Activated CD4-positive, alpha-beta memory T cell treated with anti-CD3 and anti-CD28 coated beads, Interleukin-2, amount 10 ng/mL, durations not matched to agents 7 days and 5 days (primary cell): ENCODE results near the gene TKTL1. TPM values are rescaled to one million over a fixed set of nuclear protein-coding genes. Genes with fewer than 3 reads are reported as not detected.

Experiments used
- CTCF ChIA-PET: fragments of 350-600 bp; sonication (Branson Sonifier 250); formaldehyde crosslinking; loops from one replicate; lab custom pipeline; 2021; ENCODE audit warnings: antibody characterized with exemption, inconsistent platforms; lab: Charles Lee
- POLR2A ChIA-PET: fragments of 350-600 bp; sonication (Branson Sonifier 250); formaldehyde crosslinking; loops from one replicate; lab custom pipeline; 2021; ENCODE audit warnings: antibody characterized with exemption; lab: Charles Lee
- DNase-seq: peaks from one replicate; pipeline ENCODE4 v3.0.0-alpha.2; 2020
- H3K27ac Mint-ChIP-seq: one replicate; pipeline ENCODE4 v1.8.0; 2021; ENCODE audit warnings: mild to moderate bottlenecking, mixed read lengths
- H3K27me3 Mint-ChIP-seq: one replicate; pipeline ENCODE4 v1.8.0; 2021; ENCODE audit warnings: mixed read lengths
- H3K36me3 Mint-ChIP-seq: one replicate; pipeline ENCODE4 v1.8.0; 2021; ENCODE audit warnings: low read depth, mixed read lengths
- H3K4me1 Mint-ChIP-seq: one replicate; pipeline ENCODE4 v1.8.0; 2021; ENCODE audit warnings: mixed read lengths
- H3K4me3 Mint-ChIP-seq: one replicate; pipeline ENCODE4 v1.8.0; 2021; ENCODE audit warnings: mild to moderate bottlenecking, mixed read lengths
- H3K9me3 Mint-ChIP-seq: one replicate; pipeline ENCODE4 v1.8.0; 2021; ENCODE audit warnings: mixed read lengths
- total RNA-seq, 2 experiments: library from RNA; stranded (reverse); gene quantifications; one replicate each; pipeline ENCODE4 v1.2.3, GENCODE V29; 2021

TKTL1 gene
- total RNA-seq, 2 experiments from 2014 or later: 0.85 to 2.0 TPM

DNA sequence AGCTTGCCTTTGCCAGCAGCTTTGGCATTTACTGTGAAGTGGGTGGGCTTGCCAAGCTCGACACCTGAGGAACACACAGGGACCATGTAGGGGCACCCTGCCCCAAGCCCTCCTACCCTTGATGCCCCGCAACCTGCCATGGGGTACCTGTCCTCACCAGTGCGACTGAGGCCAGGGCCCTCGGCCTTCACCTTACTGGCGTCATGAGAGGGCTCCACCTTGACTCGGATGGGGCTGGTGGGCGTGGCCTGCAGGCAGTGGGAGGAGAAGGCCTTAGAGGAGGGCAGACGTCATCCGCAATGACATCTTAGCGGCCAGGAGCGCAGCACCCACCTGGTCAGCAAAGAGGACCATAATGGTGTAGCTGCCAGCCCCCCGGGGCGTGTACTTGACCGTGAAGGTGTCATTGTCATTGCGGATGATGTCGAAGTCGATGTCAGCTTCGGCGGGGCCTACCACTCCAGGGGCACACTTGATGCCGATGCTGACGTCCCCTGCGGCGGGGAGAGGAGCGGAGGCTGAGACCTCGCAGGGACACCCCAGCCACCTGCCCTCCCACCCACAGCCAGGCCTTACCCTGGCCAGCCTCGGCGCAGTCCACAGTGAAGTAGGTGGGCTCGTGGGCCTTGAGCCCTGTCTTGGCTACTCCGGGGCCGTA lies 66.6 kb downstream of the TKTL1 start:
- H3K4me1 Mint-ChIP-seq: peaks cover 61% of the 10 kb centered on the region
- ChIA-PET POLR2A (interaction anchor here (1.3 to 2.3 kb wide), 3 partner anchors 10 to 15 kb away, joined by 5 to 8 read pairs (median 7); no protein-coding TSS in a partner anchor), CTCF (no interaction called here)
- DNase-seq: no peak
- no peaks in the 10 kb centered on the region for H3K9me3 Mint-ChIP-seq
- H3K36me3 Mint-ChIP-seq: peaks cover 57% of the 10 kb centered on the region
- H3K27me3 Mint-ChIP-seq: no peaks in the 10 kb centered on the region
- H3K4me3 Mint-ChIP-seq: no peak overlapping the region
- H3K27ac Mint-ChIP-seq: no peak overlapping the region

DNA sequence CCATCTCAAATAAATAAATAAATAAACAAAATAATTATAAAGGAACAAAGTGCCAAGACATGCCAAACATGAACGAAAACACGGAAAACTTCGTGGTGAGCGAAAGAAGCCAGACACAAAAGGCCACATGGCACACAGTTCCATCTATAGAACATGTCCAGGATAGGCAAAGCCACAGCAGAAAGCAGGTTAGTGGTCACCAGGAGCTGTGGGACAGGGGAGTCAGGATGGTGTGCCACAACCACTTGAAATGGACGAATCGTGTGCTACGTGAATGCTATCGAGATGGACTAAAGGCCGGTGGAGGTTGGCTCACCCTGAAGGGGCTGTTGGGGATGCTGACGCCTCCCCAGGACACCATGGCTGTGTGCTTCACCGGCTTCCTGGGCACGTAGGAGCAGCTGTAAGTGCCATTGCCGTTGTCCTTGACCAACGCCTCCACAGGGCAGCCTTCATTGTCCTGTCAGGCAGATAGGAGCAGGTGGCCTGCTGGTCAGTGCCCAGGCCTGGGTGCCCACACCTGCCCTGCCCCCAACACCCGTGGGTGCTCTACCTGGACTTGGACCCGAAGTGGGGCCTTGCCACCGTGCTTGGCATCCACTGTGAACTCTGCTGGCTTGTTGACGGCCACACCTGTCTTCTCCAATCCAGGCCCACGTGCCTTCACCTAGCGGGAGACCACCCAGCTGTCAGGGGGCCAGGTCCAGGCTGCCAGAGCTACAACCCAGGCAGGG lies 68.3 kb downstream of the TKTL1 start:
- H3K27ac Mint-ChIP-seq: no peak overlapping the region
- POLR2A ChIA-PET: interaction anchor here (1.8 to 2.3 kb wide), 2 partner anchors 9 to 10 kb away, joined by 5 to 8 read pairs; no protein-coding TSS in a partner anchor
- H3K4me1 Mint-ChIP-seq: peaks cover 58% of the 10 kb centered on the region
- no peak overlapping the region for H3K4me3 Mint-ChIP-seq
- CTCF ChIA-PET: no interaction called here
- no peak for DNase-seq
- no peaks in the 10 kb centered on the region for H3K9me3 Mint-ChIP-seq
- H3K36me3 Mint-ChIP-seq: peaks cover 55% of the 10 kb centered on the region
- H3K27me3 Mint-ChIP-seq: no peaks in the 10 kb centered on the region

DNA sequence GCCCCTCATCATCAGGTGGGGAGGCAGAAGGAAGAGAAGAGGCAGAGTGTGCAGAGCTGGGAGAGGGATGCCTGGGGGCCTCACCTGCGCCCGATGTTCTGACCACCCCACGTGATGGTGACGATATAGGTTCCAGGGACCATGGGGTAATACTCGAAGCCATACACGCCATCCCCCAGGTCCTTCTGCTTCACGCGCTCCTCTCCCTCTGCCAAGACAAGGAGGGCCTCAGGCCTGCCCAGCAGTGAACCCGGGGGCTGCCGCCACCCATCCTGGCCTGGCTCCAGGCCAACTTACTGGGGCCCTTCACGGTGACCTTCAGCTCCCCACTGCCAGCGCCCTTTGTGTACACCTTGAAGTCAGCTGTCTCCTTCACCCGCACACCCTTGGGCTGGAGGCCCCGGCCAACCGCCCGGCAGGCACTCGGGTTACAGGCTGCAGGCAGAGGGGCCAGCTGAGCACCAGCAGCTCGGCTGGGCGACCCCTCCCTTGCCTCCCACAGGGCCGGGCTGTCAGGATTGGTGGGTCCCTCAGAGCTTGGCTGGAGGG lies 69.5 kb downstream of the TKTL1 start:
- no peaks in the 10 kb centered on the region for H3K27me3 Mint-ChIP-seq
- peaks cover 62% of the 10 kb centered on the region for H3K36me3 Mint-ChIP-seq
- CTCF ChIA-PET: no interaction called here
- peaks cover 53% of the 10 kb centered on the region for H3K4me1 Mint-ChIP-seq
- POLR2A ChIA-PET: interaction anchor here (0.9 to 3.5 kb wide), 5 partner anchors 8 to 459 kb away, joined by 3 to 20 read pairs (median 4); no protein-coding TSS in a partner anchor
- H3K9me3 Mint-ChIP-seq: no peaks in the 10 kb centered on the region
- no peak for DNase-seq
- peak overlapping the region; percentile 44 for H3K27ac Mint-ChIP-seq
- no peak overlapping the region for H3K4me3 Mint-ChIP-seq

DNA sequence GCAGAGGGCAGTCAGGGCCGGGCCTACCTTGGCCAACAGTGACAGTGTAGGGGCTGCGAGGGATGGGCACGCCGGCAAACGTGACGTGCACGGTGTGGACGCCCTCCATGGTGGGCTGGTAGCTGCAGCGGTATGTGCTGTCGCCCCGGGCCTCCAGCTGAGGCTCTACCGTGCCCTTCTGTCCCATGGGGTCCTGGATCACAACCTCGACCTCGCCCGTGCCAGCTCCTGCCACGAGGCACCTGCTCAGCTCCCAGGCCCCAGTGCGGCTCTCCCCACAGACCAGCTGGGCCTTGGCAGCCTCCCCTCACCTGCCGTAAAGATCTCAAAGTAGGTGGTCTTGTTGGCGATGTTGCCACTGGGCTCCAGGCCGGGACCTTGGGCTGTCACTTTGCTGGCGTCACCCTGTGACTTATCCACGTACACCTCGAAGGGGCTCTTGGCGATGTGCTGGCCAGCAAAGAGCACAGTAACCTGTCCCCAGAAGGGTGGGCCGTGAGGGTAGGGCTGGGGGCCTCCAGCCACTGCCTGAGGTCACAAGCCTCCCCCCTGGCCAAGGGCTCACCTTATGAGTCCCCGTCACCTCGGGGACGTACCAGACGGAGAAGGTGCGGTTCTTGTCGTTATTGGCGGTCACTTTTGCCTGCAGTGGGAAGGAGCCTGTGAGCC lies 70.5 kb downstream of the TKTL1 start:
- Mint-ChIP-seq H3K36me3 (peaks cover 60% of the 10 kb centered on the region), H3K27ac (peak overlapping the region; percentile 31), H3K4me1 (peaks cover 50% of the 10 kb centered on the region)

DNA sequence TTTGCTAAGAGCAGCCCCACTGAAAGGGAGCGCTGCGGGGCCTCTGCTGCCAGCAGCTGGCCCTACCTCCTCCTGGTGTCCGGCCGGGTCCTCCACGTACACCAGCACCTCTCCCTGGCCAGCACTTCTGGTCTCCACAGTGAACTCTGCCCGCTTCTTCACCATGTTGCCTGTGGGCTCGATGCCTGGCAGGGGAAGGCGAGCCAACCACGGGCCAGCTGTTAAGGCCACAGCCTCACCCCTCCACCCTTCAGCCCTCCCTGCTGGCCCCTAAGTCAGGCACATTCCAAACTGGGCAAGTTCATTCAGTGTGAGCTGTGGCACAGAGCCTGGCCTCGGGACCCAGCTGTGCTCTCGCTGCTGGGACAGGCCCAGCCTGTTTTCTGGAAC lies 71.1 kb downstream of the TKTL1 start:
- H3K27me3 Mint-ChIP-seq: no peaks in the 10 kb centered on the region
- peak overlapping the region; percentile 21 for H3K4me3 Mint-ChIP-seq
- CTCF ChIA-PET: no interaction called here
- peaks cover 45% of the 10 kb centered on the region for H3K4me1 Mint-ChIP-seq
- peaks cover 55% of the 10 kb centered on the region for H3K36me3 Mint-ChIP-seq
- POLR2A ChIA-PET: interaction anchor here (0.7 to 3.5 kb wide), 3 partner anchors 15 to 18 kb away, joined by 3 to 20 read pairs (median 7); no protein-coding TSS in a partner anchor
- H3K9me3 Mint-ChIP-seq: no peaks in the 10 kb centered on the region
- peak overlapping the region; percentile 56 for H3K27ac Mint-ChIP-seq
- DNase-seq: no peak

More for the DNA sequence above, 70.5 kb downstream of the TKTL1 start:
- POLR2A ChIA-PET: interaction anchor here (0.7 to 3.5 kb wide), 5 partner anchors 9 to 243 kb away, joined by 3 to 20 read pairs (median 4); no protein-coding TSS in a partner anchor
- DNase-seq: no peak
- H3K9me3 Mint-ChIP-seq: no peaks in the 10 kb centered on the region
- CTCF ChIA-PET: no interaction called here
- H3K4me3 Mint-ChIP-seq: no peak overlapping the region
- no peaks in the 10 kb centered on the region for H3K27me3 Mint-ChIP-seq

DNA sequence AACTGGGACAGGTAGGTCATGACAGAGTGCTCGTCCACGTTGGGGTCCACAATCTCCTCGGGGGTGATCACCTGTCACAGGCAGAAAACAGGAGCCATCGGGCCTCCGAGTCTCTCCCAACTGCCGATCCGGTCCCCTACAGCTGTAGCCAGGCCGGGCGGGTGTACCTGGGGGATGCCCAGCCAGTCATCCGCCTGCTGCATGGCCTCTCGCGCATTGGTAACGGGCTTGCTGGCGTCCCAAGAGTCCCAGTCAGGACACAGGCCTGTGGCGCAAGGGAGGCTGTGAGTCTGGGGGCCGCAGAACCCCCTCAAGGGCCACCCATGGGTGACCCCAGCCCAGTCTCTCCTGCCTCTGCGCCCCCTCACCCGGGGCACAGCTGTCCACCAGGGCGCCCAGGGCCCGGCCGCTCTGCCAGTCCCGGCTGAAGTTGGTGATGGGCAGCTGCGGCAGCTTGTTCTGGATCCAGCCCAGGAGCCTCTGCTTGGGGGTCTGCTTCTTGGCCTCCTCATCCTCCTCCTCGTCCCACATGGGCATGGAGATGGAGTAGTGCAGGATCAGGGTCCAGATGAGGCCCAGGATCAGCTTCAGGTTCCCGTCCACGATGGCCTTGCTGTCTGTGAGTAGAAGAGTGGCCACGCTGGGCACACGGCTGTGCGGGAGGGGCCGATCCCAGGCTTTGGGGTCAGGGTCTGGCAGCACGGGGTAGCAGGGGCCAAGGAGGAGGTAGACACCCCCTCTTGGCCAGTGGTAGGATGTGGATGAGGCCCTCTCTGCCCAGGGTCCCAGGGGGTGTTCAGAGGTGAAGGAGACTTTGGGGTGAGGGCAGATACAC lies 72.1 kb downstream of the TKTL1 start:
- POLR2A ChIA-PET: interaction anchor here (0.6 to 4.3 kb wide), 9 partner anchors 10 to 443 kb away, joined by 3 to 37 read pairs (median 7); partner anchors contain the start of gene RPL10
- H3K27me3 Mint-ChIP-seq: no peaks in the 10 kb centered on the region

DNA sequence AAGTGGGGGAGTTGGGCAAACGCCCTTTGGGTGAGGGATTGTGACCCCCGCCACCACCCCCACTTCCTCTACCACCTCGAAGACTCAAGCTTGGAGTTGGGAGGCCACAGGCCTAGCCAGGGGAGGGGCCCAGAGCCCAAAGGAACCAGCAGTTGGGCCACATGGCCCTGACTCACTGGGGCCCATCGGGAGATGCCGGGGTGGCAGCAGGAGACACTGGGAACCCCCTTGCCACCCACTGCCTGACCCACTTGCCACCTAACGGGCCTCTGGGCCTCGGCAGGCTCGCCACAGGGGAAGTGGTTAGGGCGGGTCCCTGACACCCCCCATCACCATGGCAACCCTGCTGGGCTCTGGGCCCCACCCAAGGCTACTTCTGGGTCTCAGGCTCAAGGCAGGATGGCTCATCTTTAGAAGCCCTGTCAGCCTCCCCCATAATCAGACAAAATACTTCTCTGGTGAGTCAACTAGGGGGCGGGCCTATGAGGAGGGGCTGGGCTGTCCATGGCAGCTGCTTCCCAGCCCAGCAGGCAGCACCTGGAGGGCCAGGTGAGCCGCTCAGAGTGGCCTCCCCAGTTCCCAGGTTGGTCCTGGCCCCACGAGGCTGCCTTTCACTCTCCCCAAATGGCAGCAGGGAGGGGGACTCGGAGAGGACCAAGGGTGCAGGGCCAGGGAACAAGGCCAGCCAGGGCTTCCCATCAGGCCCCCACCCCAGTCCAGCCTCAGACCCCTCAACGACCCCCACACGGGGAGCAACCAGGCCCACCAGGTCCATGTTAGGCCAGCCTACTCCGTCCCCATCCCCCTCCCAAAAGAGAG lies 73.2 kb downstream of the TKTL1 start:
- no peaks in the 10 kb centered on the region for H3K9me3 Mint-ChIP-seq
- CTCF ChIA-PET: interaction anchor here (0.7 to 1.0 kb wide), 2 partner anchors 10 to 15 kb away, joined by 3 to 4 read pairs; partner anchors contain the start of gene EMD
- H3K4me1 Mint-ChIP-seq: peaks cover 45% of the 10 kb centered on the region
- peak; percentile 94 for DNase-seq
- peak overlapping the region; percentile 94 for H3K4me3 Mint-ChIP-seq
- peaks cover 43% of the 10 kb centered on the region for H3K36me3 Mint-ChIP-seq
- H3K27ac Mint-ChIP-seq: peak overlapping the region; percentile 83
- no peaks in the 10 kb centered on the region for H3K27me3 Mint-ChIP-seq
- POLR2A ChIA-PET: interaction anchor here (0.8 to 4.3 kb wide), 11 partner anchors 9 to 444 kb away, joined by 3 to 37 read pairs (median 7); partner anchors contain the start of genes EMD and RPL10

More for the DNA sequence above, 72.1 kb downstream of the TKTL1 start:
- peak overlapping the region; percentile 94 for H3K4me3 Mint-ChIP-seq
- H3K9me3 Mint-ChIP-seq: no peaks in the 10 kb centered on the region
- no peak for DNase-seq
- CTCF ChIA-PET: interaction anchor here (0.7 to 1.0 kb wide), 2 partner anchors 12 to 16 kb away, joined by 3 to 4 read pairs; partner anchors contain the start of gene EMD
- H3K36me3 Mint-ChIP-seq: peaks cover 48% of the 10 kb centered on the region
- H3K27ac Mint-ChIP-seq: peak overlapping the region; percentile 83
- H3K4me1 Mint-ChIP-seq: peaks cover 43% of the 10 kb centered on the region

DNA sequence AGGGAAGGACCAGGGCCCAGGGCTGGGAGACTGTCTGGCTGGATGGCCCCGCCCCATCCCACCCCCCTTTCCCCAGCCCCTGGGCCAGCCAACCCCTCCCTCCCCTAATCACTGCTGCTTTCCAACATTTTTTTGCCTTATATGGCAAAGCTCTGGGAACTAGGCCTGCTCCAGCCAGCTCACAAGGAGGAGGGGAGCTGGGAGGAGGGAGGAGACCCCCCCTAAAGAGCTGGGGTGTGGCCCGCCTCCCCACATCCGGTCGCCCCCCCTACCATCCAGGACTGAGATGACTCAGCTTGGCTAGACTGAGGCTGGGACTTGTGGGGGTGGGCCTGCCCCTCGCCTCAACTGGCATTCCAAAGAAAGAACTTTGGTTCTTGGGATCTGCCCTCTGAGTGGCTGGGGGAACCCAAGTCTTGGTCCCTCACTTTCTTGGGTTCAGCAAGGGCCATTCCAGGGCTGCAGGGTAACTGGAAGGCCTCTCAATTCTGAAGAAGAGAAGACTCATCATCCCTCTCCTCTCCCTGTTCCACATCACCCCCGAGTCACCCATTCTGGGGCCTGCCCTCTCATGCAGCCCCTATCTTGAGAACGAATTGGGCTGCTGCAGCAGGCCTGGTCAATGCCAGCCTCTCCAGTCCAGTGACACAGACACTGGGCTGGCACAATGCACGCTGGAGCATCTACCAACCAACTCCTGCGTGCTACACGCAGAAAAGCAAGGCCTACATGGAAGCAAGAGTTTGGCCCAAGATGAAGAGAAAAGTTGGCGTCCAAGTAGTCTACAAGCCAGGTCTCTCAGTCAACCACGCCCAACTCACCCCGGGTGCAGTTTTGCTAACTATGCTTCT lies 74.1 kb downstream of the TKTL1 start:
- Mint-ChIP-seq H3K4me3 (peak overlapping the region; percentile 94), H3K27me3 (no peaks in the 10 kb centered on the region), H3K36me3 (peaks cover 41% of the 10 kb centered on the region), H3K9me3 (no peaks in the 10 kb centered on the region), H3K27ac (peak overlapping the region; percentile 91), H3K4me1 (peaks cover 39% of the 10 kb centered on the region)
- ChIA-PET CTCF (interaction anchor here (1.5 kb wide), 1 partner anchor 29 kb away, joined by 5 read pairs; no protein-coding TSS in a partner anchor), POLR2A (interaction anchor here (1.6 to 4.3 kb wide), 9 partner anchors 8 to 445 kb away, joined by 3 to 37 read pairs (median 10); partner anchors contain the start of genes EMD and RPL10)
- peak; percentile 75 for DNase-seq

DNA sequence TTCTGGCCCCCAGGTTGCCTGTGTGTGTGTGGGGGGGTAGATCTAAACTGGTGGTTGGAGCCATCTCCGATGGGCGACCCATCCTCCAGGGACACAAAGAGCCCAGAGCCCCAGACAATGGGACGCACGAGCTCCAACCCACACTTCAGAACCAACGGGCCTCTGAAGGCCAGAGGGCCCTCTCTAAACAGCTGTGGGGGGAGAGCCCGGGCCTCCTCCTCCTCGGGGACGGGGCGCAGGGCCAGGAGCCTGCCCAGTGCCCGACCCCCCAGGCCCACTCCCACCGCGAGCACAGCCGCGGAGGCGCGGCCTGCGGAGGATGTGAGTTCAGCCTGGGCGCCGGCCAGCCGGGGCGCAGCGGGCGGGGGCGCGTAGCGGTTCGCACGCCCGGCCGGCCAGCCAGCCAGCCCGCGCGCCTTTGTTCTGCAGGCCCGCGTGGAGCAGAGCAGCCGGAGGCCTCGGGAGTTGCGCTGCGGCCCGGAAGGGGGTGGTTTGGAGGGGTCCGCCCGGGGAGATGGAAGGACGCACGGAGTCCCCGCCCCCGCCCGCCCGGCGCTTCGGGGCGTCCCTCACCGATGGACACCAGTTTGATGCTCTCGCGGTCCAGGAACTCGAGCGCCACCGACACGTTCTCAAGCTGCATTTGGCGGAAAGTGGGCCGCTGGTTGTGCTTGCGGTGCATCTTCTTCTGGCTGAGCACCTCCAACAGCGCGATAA lies 74.9 kb downstream of the TKTL1 start:
- H3K27ac Mint-ChIP-seq: peak overlapping the region; percentile 91
- H3K4me3 Mint-ChIP-seq: peak overlapping the region; percentile 94
- H3K4me1 Mint-ChIP-seq: peaks cover 40% of the 10 kb centered on the region
- no peaks in the 10 kb centered on the region for H3K27me3 Mint-ChIP-seq
- DNase-seq: no peak
- CTCF ChIA-PET: interaction anchor here (1.5 kb wide), 1 partner anchor 29 kb away, joined by 5 read pairs; no protein-coding TSS in a partner anchor
- H3K36me3 Mint-ChIP-seq: peaks cover 39% of the 10 kb centered on the region
- no peaks in the 10 kb centered on the region for H3K9me3 Mint-ChIP-seq
- POLR2A ChIA-PET: interaction anchor here (1.0 to 4.3 kb wide), 15 partner anchors 9 to 401 kb away, joined by 3 to 37 read pairs (median 4); partner anchors contain the start of genes EMD, HCFC1, RPL10 and TAFAZZIN
